GM21381 (cell line): ENCODE data around the gene CUEDC1.
"Not testable (repeated sequence)": the region's sequence is repeated elsewhere in the genome, so short reads cannot be mapped to it uniquely, and the experiment has no call there.

Experiments
- ATAC-seq: cut with Tn5 transposase; IDR thresholded peaks from one replicate; pipeline ENCODE4 v1.9.1; 2021; ENCODE audit warnings: mild to moderate bottlenecking, moderate library complexity; ENCODE audit not compliant: unreplicated experiment

CUEDC1 gene

DNA sequence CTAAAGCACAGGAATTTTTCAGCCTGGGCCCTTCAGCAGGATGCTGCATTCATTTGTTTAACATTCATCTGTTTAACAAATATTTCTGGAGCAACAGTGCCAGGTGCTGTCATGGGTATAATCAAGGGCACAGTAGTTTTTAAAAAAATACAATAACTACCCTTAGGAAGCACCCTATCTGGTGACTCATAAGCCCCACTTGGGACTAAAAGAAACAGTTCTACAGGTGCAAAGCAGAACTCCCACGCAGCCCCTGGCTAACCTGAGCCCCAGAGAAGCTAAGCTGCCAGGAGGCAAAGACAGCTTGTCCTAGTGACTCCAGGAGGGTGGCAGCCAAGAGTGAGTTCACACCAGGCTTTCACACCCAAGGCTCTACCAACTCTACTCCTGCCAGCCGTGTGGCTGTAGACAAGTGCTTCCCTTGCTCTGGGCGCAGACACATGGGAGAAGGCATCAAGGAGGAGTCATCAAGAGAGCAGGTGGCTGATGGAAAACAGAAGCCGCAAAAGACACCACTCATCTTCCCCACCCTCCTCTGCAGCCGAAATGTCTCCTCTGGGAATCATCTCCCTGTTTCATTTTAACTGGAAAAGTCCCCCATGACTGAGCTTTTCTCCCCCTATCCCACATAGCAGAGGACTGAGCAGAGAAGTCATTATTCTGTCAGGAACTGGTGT, 14.4 kb downstream of the CUEDC1 start:
- ATAC-seq: no peak

DNA sequence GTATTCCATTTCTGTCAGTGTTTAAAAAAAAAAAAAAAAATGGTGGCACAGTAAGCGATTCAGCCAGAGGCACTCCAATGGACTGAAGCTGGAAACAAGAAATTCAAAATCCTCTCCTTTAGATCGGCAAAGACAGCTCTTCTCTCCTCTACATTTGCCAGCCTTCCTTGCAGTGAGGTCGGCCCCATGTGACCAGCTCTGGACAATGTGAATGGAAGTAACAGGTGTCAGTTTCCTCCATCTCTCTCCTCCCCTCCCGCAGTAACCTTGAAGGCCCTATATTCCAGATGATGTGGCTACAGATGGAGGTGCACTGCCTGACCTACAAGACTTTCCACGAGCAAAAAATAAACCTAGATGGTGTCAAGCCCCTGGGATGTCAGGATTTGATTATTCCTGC, 15.0 kb downstream of the CUEDC1 start:
- ATAC-seq: no peak

GRCh38 chr17:57939797-57940196, 15.4 kb downstream of the CUEDC1 start:
- ATAC-seq: peak; percentile 62

DNA sequence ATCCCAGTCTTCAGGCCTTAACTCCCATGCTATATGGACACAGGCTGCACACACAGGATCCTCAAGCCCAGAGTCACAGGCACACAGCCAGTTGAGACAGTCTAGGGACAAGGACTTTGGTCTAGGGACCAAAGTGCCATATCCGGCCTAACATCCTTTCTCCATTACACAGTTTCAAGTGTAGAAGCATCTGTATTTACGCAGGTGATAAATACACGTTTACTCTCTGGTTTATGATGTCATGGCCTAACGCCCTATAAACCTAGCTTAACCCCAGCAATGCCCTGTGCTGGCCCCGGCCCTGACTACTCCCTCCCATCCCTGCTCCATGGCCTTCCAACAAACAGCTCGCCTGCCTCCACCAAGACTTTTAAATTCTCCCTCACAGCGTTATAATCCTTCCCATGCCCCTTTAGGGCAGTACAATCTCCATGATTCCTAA, 17.1 kb downstream of the CUEDC1 start:
- no peak for ATAC-seq

GRCh38 chr17:57937492-57937891, 17.7 kb downstream of the CUEDC1 start:
- no peak for ATAC-seq

DNA sequence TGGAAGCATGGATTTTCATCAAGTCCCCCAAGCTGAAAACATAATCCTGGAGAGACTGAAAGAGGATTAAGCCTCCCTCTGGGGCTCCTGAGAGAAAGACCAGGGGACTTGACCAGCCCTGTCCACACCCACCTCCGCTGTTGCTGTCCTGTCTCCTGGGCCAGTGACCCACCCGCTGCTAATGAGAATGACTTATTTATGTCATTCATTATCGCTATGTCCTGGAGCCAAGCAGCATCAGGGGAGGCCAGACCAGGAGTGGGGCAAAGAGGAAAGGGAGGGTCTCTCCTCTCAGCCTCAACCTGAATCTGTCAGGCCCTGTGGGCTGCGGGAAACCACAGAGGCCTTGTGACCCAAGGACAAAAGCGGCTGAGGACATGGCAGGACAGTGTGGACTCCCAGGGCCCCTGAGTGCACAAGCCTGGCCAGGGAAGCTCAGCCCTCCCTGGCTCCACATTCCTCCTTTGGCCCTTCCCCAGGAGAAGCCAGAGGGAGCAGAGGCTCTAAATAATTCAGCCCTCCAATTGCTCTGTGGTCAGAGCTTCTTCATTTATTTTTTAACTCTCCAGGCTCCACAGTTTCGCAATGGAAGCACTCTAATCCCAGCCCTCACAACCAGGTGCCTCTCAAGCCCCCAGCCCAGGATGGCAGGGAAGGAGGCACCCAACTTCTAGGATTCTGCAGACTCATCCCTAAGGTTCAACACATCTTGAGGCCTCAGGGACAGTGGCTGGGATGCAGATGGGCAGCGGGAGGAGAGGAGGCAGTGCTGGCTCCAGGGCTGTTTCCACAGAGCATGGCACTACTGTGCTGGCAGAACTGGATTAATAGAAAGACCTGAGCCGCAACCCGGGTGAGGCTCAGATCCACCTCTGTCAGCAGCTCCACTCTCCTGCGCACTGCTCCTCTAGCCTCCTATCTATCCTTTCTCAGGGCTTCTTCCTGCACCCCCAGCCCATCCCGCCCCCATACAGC, 19.1 kb downstream of the CUEDC1 start:
- no peak for ATAC-seq

- no peak for ATAC-seq
These were observed 23.6 kb downstream of the CUEDC1 start for GRCh38 chr17:57931488-57932137.

- no peak for ATAC-seq
These were observed 25.0 kb downstream of the CUEDC1 start for GRCh38 chr17:57930239-57930638.

GRCh38 chr17:57929386-57929785, 25.8 kb downstream of the CUEDC1 start:
- ATAC-seq: no peak

DNA sequence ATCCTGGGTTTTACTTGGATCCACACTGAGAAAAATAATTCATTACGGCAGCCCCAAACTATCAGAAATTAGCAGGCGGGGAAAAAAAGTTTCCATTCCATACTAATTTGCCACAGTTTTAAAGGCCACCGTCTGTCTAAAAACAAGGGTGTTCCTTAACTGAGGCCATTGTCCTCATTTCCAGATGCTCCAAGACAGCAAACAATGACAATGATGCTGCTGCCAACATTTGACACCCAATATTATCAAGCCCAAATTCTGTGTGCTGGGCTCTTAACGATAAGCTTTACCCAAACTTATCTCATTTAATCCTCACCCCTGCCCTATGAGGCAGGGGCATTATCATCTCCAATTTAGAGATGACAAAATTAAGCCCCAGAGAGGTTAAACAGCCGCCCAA, 26.3 kb downstream of the CUEDC1 start:
- no peak for ATAC-seq

- ATAC-seq: no peak
These were observed 28.0 kb downstream of the CUEDC1 start for GRCh38 chr17:57927048-57927723.

DNA sequence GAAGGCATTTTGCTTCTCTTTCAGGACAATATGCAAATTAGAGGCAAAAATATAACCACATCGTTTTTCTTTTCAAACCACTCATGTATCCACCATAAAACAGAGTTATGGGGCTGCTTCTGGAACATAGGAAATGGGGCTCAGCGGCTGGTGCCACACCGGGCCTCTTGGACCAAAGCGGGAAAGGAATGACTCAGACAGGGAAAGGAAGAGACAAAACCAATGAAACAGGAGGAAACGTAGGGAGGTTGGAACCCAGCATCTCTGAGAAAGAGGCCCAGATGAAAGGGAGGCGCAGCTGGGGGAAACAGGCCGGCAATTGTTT, 28.5 kb downstream of the CUEDC1 start:
- no peak for ATAC-seq

GRCh38 chr17:57925361-57925990, 29.7 kb downstream of the CUEDC1 start:
- no peak for ATAC-seq

DNA sequence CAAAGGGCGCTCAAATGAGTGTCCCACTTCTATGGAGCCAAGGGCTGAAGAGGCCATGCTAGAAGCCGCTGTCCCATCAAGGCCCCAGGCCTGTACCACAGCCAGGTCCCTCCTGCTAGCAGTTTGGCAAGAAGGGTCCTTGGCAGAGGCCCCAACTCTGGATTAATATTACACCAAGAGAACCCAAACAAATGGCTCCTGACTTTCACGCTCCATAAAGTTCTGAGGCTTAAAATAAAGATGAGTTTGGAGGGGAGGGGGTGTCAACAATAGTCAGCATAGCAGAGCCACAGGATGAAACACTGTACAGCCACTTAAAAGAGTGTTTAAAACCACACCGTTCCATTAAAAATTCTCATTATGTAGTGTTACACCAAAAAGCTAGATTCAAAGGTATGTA, 30.5 kb downstream of the CUEDC1 start:
- no peak for ATAC-seq

- no peak for ATAC-seq
These were observed 31.9 kb downstream of the CUEDC1 start for GRCh38 chr17:57923182-57923872.

GRCh38 chr17:57922745-57923144, 32.5 kb downstream of the CUEDC1 start:
- not testable (repeated sequence) for ATAC-seq

- no peak for ATAC-seq
These were observed 34.1 kb downstream of the CUEDC1 start for GRCh38 chr17:57920916-57921703.

- ATAC-seq: no peak
These were observed 35.3 kb downstream of the CUEDC1 start for GRCh38 chr17:57919918-57920317.
